OCI-M2 (cell line): ENCODE results near the gene SCAMP3.
"Not testable (repeated sequence)": the region's sequence is repeated elsewhere in the genome, so short reads cannot be mapped to it uniquely, and the experiment has no call there.

Source experiments
- DNase-seq: peaks from one replicate; lab custom pipeline; 2025; ENCODE audit not compliant: unreplicated experiment; lab: John Stamatoyannopoulos, UW

SCAMP3 gene

DNA sequence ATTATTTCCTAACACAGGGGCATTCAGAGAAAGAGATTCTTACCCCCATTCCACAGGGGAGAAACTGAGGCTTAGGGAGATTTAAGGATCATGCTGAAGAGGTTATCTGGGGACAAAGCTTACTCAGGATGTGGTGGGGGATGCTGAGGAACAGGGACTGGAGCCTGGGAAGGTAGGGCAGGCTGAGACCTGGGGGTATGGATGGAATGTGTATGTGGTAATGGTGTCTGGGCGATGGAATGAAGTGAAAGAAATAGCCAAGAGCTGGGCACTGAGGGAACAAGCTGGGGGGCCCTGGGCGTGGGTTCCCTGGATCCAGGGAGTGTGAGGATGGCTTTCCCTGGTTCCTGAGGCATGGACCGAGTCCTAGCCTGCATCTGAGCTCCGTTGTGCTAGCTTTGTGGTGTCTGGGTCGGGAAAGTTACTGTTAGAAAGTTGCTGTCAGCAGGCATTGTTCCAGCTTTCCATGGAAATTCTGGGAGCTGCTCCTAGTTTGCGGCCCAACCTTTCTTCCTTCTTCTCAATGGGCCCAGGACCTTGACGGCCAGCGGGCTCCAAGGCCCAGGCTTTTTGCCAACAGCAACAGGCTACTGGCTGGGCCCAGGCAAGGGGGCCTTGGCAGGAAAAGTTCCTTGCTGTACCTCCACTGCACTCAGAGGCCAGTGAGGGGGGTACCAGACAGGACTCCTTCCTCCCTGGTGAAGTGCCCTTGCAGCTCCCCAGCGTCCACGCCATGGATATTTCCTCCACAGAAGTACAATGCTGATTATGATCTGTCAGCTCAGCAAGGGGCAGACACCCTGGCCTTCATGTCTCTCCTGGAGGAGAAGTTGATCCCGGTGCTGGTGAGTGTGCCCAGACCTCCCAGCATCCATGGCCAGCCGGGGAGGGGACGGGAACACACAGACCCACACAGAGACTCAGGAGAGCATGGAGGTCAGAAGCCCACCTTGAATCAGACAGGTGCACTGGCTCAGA lies 29.9 kb downstream of the SCAMP3 start:
- DNase-seq: not testable (repeated sequence)

DNA sequence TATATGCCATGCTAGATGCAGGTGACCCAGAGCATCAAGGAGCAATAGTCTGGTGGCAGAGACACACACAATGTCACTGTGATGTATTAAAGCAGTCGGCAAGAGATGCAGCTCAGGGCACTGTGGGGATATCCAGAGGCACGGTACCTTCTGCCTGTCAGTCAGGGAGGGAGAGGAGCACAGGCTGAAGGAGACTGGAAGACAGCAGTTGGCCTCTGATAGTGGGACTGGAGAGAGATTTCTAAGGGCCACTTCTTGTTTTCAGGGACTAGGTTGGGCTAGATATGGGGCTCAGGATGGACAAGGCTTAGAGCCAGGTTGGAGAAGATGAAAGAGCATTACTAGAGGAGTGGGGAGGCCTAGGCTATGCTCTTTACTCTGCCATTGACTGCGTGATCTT lies 30.9 kb downstream of the SCAMP3 start:
- not testable (repeated sequence) for DNase-seq

DNA sequence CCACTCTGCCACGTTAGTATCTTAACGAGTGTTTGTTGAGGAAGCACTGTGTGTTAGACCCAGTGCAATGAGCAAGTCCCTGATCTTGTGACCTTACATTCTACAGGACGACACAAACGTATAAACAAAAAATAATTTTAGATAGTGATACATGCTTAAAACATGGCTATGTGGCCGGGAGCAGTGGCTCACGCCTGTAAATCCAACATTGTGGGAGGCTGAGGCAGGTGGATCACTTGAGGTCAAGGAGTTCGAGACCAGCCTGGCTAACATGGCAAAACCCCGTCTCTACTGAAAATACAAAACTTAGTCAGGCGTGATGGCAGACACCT lies 34.1 kb downstream of the SCAMP3 start:
- DNase-seq: no peak

DNA sequence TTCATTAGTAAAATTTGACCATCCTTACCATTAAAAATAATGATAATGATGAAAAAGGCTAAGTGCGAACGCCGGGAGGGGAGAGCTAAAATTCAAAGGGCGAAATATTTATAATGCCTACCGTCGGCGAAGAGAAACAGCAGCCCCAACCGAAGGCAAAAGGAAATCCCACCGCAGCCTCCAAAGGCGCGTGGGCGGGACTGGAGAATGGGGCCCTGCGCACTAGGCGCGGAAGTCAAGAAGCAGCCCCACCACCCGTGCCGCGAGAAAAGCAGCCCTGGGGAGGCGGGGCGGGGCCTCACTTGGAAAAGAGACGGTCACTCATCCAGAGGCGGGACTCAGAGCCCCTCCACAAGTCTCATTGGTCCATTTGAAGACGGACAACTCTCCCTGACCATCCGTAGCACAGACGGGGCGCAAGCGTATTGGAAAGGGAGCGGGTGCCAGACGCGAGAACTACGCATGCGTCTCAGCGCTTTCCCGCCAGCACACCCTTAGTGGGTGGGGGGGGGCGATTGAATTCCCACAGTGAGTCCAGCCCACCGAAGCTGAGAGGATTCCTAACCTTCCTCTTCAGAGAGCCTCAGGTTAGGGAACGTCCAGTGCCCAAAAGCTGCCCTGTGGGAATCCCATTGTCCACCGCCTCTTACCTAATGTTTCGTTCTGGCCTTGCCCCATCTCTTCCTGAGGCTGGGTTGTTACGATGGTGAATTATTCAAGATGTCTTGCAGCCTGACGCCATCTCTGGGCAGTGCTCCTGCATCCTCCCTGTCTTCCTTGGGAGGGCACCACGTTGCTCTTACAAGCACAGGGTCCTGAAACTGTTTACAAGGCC lies 34.7 kb downstream of the SCAMP3 start:
- DNase-seq: peak; percentile 78

DNA sequence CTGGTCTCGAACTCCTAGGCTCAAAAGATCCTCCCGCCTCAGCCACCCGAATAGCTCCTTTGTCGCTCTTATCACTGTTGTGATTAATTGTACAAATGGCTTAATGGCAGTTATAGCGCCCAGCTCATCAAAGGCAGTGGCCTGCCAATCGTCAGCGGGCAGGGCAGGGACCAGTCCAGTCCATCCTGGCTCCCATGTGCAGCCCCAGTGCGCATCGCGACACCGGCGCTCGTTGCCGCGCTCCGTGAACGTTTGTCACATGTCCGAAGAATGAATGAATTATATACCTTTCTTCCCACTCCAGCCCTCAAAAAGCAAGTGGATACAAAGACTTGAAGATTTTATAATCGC lies 35.3 kb downstream of the SCAMP3 start:
- no peak for DNase-seq

DNA sequence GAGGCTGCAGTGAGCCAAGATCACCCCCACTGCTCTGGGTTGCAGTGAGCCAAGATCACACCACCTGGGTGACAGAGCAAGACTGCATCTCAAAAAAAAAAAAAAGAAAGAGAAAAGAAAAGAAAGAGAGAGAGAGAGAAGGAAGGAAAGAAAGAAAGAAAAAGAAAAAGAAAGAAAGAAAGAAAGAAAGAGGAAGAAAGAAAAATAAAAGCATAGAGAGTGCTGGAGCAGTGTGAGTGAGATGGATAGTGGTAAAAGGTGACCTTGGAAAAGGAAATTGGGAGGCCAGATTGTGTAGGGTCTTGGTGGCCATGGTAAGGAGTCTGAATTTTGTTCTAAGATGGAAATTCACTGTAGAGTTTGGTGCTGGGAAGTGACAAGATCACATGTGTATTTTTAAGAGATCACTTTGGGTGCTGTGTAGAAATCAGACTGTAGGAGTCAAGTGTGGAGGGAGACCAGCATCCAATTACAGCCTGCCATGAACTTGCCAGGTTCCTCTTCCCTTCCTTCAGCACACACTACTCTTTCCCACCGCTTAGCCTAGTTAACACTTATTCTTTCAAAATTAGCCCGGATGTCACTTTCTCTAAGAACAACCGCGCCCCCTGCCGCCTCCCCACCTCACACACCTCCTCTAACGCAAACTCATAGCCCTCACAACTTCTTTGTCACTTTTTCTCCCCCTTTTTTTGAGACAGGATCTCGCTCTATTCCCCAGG lies 35.8 kb downstream of the SCAMP3 start:
- DNase-seq: no peak

DNA sequence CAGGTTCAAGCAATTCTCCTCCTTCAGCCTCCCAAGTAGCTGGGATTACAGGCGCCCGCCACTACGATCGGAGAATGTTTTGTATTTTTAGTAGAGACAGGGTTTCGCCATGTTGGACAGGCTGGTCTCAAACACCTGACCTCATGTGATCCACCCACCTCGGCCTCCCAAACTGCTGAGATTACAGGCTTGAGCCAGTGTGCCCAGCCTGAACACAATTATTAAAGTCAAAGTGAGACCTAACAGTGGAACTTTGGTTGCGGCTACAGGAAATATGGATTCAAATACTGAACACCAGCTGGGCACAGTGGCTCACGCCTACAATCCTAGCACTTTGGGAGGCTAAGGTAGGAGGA lies 36.8 kb downstream of the SCAMP3 start:
- DNase-seq: not testable (repeated sequence)

DNA sequence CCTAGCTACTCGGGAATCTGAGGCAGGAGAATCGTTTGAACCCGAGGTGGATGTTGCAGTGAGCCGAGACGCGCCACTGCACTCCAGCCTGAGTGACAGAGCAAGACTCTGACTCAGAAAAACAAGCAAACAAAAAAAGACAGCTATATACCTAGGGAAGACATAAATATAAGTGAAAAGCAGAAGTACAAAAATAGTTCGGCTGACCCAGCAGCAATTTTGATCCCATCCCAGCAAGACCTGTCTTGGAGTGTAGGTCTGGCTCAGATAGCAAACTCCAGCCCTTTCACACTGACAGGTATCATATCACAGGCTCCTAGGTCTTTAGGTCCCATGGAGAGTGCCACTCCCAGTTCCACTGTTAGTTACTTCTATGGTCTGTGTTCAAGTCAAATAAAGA lies 39.1 kb downstream of the SCAMP3 start:
- no peak for DNase-seq

DNA sequence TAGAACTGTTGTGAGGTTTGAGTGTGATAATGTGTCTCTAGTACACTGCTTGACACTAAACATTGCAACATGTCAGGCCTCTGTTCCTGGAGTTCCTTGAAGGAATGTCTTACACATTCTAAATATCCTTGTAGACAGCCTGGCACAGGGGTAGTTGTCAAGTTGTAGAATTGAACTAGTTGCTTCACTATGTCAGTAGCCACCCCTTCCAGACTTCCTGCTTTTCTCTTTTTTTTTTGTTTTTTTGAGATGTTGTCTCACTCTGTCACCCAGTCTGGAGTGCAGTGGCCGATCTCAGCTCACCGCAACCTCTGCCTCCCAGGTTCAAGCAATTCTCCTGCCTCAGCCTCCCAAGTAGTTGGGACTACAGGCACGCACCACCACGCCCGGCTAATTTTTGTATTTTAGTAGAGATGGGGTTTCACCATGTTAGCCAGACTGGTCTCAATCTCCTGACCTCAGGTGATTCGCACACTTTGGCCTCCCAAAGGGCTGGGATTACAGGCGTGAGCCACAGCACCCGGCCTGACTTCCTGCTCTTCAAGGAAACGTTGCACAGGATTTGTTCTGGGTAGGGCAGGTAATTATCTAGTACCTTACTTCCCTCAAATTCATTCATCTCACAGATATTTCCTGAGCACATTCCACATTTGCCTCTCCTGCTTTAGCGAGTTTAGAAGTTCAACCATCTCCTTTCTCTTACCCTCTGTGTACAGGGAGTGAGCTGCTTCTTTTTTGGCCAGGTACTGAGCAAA lies 41.8 kb downstream of the SCAMP3 start:
- DNase-seq: not testable (repeated sequence)

DNA sequence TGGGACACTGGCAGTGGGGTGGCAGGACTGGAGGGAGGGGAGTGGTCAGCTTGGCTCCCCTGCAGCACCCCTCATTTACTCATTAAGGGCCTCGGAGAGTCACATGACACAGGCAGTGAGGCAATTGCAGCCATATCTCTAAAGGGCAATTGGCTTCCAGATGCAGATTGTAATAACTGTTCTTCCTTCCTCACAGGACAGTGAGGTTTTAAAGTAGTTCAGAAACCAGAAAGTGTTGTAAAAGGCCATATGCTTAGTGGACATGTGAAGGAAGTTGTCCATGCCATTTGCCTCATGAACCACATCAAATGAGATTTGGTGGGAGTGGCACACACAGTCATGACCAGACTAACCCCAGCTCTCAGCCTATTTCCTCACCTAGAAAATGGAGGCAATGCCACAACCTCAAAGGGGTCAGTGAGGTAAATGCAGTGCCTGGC lies 42.5 kb downstream of the SCAMP3 start:
- DNase-seq: no peak

DNA sequence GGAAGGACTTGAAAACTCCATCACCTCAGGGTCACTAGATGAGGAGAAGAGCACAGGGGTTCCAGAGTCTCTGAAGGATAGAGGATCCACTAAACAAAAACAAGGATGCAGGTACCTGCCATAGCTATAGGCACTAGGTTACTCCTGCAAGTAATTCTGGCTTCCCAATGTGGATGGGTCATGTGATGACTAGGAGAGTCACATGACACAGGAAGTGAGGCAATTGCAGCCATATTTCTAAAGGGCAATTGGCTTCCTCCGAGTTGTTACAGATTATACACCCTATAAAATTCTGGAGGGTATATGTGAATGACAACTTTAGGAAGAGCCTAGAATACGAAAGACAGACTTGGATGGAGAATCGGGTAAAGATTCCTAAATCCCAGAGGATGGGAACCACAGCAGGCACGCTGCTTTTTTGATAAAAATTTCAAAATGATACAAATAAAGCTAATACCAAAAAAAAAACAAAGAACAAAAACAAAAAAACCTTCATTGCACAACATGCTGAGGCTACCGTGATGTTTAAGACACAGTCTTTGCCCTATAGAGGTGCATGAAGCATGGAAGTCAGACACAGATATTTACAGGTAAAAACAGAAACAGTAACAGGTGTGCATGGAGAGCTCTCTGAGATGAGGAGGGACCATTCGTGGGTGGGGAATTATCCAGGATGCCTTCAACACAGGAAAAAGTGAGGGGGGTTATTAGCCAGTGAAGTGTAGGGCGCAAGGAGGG lies 43.1 kb downstream of the SCAMP3 start:
- no peak for DNase-seq

DNA sequence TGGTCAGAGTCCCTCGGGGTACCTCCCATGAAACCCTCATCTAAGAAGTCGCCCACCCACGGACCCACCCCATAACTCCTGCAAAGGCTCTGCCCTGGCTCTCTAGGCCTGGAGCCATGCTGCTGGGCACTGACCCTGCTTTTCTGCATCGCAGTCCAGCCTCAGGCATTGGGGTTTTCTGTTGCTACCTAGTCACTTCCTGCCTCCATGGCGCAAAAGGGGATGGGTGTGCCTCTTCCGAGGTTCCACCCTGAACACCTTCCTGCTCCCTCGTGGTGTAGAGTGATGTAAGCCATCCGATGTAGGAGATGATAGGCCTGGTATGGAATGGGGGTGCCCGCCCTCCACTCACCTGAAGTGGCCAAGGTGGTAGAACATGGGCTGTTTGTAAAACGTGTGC lies 47.5 kb downstream of the SCAMP3 start:
- not testable (repeated sequence) for DNase-seq

DNA sequence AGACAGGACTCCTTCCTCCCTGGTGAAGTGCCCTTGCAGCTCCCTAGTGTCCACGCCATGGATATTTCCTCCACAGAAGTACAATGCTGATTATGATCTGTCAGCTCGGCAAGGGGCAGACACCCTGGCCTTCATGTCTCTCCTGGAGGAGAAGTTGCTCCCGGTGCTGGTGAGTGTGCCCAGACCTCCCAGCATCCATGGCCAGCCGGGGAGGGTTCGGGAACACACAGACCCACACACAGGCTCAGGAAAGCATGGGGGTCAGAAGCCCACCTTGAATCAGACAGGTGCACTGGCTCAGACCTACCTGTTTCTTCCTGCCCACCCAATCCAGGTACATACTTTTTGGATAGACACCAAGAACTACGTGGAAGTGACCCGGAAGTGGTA lies 50.1 kb downstream of the SCAMP3 start:
- DNase-seq: not testable (repeated sequence)

DNA sequence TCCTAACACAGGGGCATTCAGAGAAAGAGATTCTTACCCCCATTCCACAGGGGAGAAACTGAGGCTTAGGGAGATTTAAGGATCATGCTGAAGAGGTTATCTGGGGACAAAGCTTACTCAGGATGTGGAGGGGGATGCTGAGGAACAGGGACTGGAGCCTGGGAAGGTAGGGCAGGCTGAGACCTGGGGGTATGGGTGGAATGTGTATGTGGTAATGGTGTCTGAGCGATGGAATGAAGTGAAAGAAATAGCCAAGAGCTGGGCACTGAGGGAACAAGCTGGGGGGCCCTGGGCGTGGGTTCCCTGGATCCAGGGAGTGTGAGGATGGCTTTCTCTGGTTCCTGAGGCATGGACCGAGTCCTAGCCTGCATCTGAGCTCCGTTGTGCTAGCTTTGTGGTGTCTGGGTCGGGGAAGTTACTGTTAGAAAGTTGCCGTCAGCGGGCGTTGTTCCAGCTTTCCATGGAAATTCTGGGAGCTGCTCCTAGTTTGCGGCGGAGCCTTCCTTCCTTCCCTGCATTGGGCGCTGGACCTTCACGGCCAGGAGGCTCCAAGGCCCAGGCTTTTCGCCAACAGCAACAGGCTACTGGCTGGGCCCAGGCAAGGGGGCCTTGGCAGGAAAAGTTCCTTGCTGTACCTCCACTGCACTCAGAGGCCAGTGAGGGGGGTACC lies 50.6 kb downstream of the SCAMP3 start:
- not testable (repeated sequence) for DNase-seq

DNA sequence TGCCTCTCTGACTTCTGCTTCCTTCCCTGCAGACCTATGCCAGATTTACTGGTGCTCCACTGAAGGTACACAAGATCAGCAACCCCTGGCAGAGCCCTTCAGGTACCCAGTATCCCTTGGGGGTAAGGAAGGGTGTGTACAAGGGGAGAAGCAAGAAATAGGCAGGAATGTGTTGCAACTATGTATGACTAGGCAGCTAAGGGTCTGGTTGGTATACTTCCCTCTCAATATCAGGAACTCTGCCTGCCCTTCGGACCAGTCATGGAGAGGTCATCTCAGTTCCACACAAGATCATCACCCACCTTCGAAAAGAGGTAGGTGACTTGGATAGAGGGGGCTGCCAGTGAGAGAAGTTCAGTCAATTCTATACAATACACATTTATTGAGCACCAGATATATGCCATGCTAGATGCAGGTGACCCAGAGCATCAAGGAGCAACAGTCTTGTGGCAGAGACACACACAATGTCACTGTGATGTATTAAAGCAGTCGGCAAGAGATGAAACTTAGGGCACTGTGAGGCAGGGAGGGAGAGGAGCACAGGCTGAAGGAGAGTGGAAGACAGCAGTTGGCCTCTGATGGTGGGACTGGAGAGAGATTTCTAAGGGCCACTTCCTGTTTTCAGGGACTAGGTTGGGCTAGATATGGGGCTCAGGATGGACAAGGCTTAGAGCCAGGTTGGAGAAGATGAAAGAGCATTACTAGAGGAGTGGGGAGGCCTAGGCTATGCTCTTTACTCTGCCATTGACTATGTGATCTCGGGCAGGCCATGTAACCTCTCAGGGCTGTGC lies 51.7 kb downstream of the SCAMP3 start:
- DNase-seq: no peak

DNA sequence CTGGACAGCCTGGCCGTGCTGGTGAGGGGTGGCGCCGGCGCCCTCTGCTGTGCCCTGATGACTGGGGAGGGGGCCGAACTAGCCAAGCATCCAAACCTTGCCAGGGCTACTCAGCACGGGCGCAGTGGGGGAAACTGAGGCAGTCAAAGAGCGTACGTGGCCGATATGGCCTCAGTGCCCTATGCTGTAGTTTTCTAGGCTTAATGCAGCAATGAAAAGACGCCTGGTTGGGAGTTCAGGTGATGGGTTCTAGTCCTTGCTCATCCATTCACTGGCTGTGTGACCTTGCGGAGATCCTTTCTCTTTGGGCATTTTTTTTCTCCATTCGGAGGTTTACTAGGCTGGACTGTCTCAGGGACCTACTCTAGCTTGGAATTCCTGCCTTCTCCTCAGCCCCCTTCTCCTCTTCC lies 52.8 kb downstream of the SCAMP3 start:
- no peak for DNase-seq

DNA sequence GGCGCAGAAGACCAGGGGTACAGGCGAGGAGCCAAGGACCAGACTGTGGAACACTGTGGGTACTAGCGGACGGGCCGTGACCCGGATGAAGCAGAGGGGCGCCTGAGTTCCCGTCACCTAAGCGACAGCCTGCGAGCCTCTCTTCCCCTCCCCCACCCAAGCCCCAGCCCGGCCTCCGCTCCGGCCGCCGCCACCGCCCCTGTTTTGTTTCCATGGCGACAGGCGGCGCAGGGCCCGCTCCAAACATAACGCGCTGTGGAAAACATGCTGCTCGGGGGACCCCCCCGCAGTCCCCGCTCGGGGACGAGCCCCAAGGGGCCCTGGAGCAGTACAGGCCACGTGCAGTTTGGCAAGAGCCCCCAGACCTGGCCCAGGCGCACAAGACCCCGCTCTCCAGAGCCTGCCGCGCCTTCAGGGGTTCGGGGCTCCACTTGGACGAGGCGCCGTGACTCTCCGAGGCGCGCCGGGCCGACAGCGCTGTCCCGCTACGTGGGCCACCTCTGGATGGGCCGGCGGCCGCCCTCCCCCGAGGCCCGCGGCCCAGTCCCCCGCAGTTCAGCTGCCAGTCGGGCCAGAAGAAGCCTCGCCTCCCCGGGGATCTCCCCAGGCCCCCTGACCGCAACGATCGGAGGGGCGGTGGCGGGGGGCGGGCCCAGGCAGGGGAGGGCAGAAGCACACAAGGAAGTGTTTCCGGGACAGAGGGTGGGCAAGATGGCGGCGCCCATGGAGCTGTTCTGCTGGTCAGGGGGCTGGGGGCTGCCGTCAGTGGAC lies 53.4 kb downstream of the SCAMP3 start, which contains the start of gene MTX1:
MTX1 (plus strand) TSS at position 155 of the 771 bp plus-strand sequence; CDS start at position 265, 110 bp downstream.
- DNase-seq: no peak
